HG03521 (cell line): ENCODE results near the gene KCND2.

Experiments
- ATAC-seq: cut with Tn5 transposase; IDR thresholded peaks from one replicate; pipeline ENCODE4 v1.9.1; 2021; ENCODE audit warnings: mild to moderate bottlenecking, moderate library complexity; ENCODE audit not compliant: unreplicated experiment

Gene KCND2

DNA sequence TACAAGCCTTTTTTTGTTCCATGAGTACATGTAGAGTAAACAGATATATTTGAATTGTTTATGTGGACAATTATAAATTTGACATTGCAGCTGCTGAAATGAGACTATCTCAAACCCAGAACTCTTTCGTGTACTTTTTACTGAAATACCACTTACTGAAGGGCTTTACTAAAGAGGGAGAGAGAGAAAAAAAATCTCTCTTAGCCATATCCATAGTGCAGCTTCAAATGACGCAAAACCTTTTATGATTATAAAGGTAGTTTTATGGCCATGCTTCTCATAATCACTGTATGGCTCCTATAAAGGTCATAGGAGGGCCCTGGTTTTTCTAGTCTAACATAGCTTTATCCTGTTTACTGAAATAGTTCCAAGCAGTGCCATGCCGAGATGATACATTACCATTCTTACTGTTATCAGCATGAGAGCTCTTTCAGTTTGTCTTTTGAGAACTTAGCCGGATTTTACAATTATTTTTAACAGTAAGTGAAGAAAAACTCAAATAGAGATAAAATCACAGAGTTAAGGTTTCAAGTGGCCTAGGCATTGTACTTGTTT, 35.1 kb downstream of the KCND2 start:
- ATAC-seq: no peak

DNA sequence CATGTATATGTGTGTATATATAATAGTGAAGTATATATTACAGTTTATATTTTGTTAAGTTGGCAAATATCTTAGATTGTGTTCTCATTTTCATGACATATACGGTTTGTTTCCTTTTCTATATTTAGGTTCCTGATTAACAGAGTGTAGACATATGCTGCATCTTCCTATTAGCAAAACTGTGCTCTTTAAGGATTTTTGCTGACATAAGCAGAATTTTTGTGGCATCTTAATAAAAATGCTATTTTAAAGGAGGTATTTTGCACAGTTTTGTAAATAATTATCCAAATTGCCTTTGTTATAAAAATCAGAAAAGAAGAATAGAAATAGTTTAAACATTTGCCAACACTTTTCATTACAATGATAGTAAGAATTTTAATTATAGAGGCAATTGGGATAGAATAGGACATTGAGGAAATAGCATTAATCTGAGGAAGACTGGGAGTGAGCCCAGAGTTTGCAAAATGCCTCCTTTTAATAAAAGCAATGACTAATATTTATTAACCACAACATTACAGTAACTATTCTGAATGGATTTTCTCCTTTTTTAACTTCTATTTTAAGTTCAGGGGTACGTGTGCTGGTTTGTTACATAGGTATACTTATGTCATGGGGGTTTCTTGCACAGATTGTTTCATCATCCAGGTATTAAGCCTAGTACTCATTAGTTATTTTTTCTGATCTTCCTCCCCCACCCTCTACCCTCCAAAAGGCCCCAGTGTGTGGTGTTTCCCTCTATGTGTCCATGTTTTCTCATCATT, 38.2 kb downstream of the KCND2 start:
- ATAC-seq: no peak

DNA sequence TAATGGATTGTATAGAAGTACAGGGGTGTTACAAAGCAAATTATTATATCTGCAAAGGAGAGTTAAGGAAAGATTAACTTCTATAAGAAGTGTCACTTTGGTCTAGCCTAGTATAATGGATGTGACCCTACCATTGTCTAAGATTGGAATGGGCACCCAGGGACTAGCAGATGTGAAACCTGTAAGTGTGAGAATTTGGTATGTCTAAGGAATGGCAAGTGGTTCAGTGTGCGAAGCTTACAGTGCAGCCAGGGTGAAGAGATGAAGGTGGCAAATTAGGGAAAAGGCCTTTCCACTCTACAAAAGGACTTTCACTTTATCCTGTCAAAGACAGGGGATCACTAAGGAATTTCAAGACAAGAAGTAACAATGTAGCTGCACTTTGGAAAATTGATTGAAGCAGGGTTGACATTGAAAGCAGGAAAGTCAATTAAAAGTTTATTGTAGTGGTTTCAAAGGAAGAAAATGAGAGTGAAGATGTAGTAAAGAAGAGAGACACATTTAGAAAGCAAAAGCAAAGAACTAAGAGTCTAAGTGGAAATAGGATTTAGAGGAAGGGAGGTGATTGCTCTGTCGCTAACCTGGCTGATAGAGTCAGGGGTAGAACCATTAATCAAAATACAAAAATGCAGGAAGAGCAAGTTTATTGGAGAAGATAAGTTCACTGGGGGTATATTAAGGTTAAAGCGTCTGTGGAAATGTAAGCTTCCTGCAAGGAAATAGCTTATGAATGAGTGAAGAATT, 47.4 kb downstream of the KCND2 start:
- no peak for ATAC-seq

DNA sequence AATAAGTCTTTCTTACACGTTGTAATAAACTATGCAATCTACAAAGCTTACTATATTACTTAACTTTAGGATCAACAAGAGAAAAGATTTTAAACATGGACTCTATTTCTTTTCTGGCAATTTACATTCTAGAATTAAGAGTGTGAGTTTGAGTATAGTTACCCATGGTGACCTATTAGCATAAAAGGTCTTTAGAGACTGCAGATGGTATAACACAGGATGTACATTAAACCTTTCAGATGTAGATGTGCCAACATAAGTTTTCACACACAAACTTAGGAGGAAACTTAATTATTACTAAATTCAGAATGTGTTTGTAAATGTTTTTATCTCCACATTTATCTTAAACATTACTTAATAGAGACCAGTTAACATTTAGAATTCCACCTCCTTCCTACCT, 54.1 kb downstream of the KCND2 start:
- no peak for ATAC-seq

DNA sequence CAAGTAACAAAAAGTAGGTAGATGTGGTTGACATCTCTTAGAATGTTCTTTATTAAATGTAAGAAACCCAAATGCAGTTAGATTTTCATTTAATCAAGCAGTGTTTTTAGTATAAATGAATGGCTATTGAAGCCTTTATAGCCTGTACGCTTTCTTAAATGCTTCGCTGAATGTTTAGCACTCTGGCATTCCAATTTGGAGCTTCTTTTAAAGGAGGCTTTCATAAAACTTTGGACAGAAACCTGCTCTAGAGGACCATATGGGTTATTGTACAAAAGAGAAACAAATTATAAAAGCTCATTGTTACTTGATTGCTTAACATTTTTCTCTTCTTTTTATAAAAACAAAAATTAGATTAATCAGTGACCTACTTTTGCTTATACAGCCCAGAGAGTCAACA, 59.5 kb downstream of the KCND2 start:
- ATAC-seq: no peak

DNA sequence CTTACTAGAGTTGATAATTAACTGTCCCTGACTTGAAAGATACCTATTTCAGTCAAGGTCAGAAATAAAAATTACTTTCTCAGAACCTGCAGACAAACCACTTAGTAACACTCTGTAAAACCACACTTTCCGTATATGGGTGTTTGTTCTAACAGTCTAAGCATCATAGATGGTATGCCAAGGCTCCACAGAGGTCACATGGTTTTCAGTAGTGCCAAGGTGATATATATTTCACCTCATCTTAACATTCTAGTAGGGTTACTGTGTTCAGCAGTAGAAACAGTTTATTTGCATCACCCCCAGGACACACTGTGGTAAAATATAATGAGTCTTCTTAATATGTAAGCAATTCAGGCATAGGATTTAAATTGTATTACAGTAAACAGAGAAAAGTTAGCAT, 61.5 kb downstream of the KCND2 start:
- ATAC-seq: no peak

DNA sequence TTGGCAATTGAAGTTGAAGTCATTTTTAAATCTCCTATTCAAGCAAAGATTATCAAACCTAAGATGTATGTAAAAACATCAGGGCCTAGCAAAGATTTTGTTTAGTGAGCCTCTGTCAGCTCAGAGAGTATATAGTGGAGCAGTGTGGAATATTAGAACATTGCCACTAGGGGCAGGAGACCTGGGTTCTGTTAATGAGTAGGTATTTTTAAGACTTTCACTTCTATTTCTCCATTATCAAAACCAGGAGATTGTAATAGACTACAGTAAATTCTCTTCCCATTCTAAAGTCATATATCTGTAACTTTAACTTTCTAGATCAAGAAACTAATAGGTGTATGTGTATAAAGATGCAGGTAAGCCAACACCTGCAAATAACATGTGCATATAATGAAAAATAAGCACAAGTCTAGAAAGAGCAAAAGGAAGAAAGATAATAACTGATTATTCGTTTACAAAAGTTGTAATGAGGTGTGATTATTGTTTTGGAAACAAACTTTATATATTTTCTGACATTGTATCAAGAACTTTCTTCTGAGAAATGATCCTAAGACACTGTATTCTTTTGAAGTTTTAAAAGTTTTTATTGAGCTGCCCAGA, 64.4 kb downstream of the KCND2 start:
- peak; percentile 85 for ATAC-seq

DNA sequence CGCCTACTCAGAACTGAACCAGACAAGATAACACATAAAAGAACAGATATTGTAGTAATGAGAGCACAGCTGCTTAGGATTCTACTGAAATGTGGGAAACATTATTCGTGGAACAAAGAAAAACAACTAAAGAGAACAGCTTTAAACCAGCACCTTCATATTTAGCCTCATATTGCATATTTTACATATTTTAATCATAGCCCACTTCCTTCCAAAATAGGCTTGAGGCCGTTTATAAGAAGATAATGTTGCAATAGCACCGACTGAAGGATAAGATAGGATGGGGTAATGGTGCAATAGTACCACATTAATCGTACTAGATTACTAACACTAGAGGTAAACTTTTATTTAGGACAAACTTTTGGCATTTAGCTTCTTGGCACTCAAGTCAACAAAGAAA, 71.3 kb downstream of the KCND2 start:
- ATAC-seq: no peak

DNA sequence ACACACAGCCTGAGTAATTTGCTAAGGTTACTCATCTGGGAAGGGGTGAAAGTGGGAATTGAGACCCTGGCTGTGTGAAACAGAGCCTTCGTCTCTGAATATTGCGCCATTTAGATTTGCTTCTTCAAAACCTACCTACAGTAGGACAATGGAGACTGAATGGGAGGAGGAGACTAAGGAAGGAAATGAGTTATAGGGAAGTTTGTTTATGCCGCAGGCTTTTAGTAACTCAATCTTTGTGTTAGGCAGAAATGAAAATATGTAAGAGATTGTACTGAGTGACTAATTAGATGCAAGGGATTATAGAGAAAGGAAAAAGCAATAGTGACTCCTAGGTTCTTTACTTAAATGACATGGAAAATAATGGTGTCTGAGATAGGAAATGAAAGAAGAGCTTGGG, 80.2 kb downstream of the KCND2 start:
- ATAC-seq: no peak

DNA sequence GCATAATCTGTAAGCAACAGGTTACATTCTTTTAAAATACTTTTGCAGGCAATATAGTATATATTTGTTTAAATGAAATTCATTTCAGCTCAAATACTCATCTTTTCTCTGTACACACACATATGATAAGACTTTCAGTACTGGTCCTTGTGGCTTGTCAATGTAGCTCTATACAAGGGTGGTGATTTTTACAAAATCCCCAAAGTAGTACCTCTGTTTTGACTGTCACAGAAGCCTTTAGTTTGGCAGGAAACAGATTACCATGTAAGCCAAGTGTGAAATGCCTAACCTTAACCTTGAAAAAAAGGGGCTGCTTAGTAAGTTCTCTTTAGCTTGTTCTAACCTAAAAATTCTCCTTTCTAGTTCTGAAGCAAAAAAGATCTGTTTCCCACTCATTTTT, 87.9 kb downstream of the KCND2 start:
- peak; percentile 92 for ATAC-seq

DNA sequence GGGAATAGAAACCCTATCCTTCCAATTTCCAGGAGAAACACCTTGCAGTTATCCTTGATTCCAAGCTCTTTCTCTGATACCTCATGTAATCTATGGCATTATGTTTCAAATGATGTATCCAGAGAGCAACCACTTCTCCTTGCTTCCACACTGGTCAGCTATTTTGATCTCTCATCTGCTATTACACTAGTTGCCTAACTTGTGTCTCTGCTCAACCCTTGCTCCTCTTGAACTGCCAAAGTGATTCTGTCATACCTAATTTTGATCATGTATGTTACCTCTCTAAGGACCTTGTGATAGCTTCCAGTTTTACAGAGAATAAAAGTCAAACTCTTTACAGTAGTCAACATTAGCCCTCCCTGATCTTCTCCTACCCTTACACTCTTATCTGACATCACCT, 90.4 kb downstream of the KCND2 start:
- ATAC-seq: no peak

DNA sequence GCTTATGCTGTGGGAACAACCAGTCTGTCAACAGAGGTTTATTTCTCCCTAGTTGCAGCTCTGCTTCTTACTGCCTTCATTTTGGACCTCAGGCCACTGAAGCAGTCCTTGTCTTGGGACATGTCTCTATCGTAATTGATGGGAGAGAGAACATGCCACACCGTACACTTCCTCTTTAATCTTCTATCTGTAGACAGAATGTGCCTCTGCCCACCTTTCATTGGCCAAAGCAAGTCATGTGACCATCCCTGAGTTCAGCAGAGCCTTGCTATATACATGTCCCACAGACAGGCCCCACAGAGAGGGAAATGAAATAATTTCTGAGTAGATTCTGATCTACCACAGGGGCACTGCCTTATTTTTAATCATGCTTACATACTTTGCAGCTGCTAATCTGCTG, 98.0 kb downstream of the KCND2 start:
- ATAC-seq: peak; percentile 45

DNA sequence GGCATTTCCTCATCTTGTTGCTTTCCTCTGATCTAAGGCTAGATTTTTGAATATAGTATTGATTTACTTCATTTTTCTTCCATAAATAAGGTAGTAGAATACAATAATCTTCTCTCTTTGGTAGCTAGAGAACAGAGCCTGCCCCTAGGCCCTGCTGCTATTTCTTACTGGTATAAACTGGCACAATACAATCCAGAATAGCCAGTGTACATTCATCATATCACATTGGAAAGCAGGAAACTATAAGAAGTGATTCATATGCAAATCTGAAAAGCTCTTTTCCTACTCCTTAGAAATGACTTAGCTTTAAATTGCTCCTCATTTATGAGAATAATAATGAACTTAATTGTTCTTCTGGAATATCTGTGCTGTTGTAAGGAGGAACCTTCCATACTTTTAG, 100.2 kb downstream of the KCND2 start:
- ATAC-seq: no peak

DNA sequence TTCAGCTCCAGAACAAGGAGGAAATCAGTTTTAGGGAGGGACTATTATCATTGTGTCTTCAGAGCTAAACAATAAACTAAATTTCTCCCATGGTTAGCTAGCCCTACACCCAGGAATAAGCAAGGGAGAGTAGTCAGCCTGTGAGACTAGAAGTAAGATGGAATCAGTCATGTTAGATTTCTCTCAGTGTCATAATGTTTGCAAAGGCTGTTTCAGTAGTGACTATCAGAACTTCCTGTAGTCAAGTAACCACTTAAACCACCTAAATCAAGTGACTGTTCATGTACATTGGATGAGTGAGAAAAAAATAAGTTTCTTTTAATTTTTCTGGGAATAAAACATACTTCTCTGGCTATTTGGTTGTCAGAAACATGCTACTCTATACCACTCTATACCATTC, 121.6 kb downstream of the KCND2 start:
- peak; percentile 46 for ATAC-seq

DNA sequence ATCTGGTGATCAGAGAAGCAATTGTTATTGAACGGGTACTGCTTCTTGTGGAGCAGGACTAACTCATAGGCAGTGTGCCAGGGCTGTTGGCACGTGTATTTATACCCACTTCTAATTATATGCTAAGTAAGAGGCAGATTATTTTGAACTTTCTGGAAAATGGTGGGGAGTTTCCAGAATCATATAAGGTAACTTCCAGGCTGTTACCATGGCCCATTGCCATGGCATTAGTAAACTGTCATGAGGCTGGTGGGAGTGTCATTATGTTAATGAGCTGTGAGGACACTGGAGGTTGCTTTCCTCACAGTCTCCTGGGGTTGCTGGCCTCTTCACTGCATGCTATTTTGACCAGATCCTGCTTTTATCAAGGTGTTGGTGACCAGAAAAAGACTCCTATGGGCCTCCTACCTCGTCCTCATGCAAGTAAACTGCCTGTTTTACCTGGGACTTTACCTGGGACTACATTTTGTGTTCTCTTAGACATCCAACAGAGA, 122.6 kb downstream of the KCND2 start:
- ATAC-seq: peak; percentile 81

DNA sequence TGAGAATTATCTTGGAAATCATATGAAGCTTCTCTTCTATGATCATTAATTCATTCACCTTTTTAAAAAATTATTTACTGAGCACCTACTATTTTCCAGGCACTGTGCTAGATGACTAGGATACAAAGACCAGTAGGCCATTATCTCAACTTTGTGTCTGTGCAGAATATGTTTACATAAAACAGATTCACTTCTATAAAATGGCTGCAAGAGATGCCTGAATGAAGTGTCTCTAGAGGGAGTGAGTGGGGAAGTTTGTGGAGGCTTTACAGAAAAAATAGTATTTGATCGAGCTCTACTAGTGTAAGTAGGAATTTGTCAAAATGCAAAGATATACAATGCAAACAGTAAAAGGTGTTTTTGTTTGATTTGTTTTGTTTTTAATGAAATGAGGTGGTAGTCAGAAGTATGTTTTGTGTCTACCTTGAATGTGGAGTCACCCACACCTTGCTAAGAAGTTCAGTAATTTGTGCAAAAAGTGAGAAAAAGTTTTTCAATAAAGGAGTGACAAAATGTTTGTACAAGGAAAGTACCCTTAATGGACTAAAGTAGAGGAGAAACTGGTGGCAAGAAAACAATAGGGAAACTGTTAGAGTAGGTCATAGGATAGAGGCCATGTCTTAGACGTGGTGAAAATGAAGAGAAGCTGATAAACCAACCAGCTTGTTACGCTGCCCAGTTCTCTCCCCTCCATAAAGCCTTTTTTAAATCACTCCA, 125.5 kb downstream of the KCND2 start:
- ATAC-seq: no peak

DNA sequence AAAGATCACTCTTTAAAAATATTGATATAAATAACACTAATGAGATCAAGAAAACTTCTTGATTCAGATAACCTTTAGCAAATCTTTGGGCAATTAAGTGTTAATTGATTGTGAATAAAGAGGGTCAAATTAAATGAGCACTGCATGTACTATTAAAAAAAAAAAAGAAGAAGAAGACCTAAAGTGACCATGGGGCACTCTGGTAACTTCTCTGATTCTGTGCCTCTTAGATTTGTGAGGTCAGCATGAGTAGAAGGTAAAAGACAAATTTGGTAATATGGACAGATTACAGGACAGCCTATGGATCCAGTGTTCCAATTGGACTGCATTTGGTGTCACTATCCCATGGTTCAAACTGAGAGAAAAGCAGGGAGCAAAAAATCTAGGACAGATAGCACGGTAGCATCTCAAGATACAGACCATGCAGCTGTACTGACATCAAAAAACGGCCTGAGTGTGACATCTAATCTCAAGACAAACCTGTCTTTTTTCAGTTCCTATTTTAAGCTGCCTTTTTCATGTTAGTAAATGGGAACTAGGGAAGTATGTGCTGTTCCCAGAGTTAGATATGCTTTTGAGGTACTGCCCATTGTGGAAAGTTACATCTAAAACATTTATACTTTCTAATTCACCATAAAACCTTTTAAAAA, 128.0 kb downstream of the KCND2 start:
- peak; percentile 28 for ATAC-seq

DNA sequence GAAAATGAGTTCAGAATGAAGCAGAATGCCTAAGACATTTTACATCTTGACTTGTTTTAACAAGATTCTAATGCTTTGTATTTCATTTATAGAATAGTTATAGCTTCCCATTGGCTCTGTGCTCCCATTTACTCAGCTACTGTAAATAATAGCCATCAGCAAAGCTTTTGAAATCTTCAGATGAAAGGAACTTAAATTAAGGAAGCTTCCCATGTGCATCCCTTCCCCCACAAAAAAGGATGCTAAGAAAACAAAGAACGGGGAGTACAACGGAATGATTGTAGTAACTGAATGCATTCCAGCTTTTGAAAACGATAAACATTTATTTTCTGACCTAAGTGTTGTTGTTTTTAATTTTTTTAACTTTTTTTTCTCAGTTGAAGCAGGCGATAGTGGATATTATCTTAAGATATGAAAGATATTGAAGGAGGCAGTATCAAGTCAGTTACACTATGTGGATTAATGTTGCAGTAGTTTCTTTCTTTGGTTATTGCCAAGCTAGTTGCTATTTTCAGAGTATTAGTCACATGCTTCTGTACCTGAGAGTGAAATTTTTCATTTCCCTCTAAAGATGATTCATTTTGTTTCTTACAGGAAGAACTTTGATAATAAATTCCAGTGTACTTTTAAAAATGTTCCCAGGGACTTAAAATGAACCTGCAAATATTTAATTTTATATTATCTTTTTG, 129.2 kb downstream of the KCND2 start:
- peak; percentile 58 for ATAC-seq

DNA sequence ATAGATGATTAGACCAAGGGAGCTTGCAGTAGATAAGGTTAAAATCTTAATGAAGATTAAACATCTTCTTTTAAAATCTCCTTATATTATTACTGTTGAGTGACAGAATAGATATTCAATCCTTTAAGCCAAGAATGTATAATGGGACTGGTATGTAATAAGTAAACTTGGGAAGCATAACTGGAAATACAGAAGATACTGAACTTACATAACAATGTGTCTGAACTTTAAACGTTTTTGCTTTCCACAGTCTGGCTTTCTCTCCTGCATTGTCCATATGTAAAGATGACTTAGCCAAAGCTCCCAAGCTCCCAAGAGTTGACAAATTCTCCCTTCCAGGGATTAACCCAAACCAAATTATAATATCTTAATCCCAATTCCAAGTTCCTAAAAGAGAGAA, 129.8 kb downstream of the KCND2 start:
- ATAC-seq: no peak

DNA sequence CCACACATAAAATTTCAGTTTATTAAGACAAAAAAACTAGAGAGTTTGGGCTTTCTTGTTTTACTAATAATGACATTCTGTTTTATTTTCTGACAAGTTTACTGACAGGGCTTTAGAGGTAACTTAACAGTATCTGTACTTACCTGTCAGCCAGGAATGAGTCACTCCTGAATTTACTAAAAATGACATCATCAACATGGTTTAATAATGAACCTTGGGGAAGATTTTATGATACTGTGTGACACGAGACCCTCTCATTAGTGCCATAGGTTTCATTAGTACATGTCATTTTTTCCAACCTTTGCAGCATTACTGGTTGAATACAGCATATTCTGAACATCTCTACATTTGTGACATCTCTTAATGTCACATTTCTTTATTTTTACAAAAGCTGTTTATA, 131.1 kb downstream of the KCND2 start:
- ATAC-seq: peak; percentile 50
